ENCODE data around the gene COA8. TPM values are rescaled to one million over a fixed set of nuclear protein-coding genes. Genes with fewer than 3 reads are reported as not detected.
A peak's percentile ranks its signal among the peaks of the same experiment; 100 is the strongest.

The COA8 gene
- total and polyA plus RNA-seq, 10 of the 15 experiments (the other 5 are each of a cell fraction or from before 2014, with no cell fraction given) = 6.1 to 69.5 (median 25.8) TPM

- TF ChIP-seq USF1 (IDR thresholded peaks at IDR 0.05; ENCODE audit: borderline replicate concordance, extremely low read length, insufficient read depth, low read depth, low read length) (no peak), CREB1 (IDR thresholded peaks at IDR 0.05; ENCODE audit: low read depth) (no peak), TAF1 (IDR thresholded peaks at IDR 0.05; ENCODE audit: borderline replicate concordance, low read depth, low read length) (no peak), ATF2 (IDR thresholded peaks at IDR 0.05; ENCODE audit: low read length) (no peak), SMAD1 (IDR thresholded peaks at IDR 0.05; ENCODE audit: low read depth, partially characterized antibody) (no peak), IKZF1 (conservative IDR thresholded peaks at IDR 0.05) (peak; percentile 87)
These were observed 41.9 kb upstream of the COA8 start (continued) for GRCh38 chr14:103520657-103521437.

GRCh38 chr14:103521438-103521950 lies 41.3 kb upstream of the COA8 start:
- intact Hi-C loops (cut with micrococcal nuclease; ENCODE audit: unreplicated experiment) = no loop called here

More at GRCh38 chr14:103521438-103521950, 41.3 kb upstream of the COA8 start:
- SMC1A ChIA-PET (ENCODE audit: uncharacterized antibody, unreplicated experiment) = interaction anchor here (1.6 kb wide), 1 partner anchor 22 kb away, joined by 5 read pairs; no protein-coding TSS in a partner anchor
- no peak overlapping the region for H3K27ac ChIP-seq (ENCODE audit: control insufficient read depth, insufficient read depth)
- in situ Hi-C loops (cut with MboI) = no loop called here
- POLR2A ChIA-PET = interaction anchor here (0.6 to 0.8 kb wide), 2 partner anchors 33 to 120 kb away, joined by 4 to 5 read pairs; no protein-coding TSS in a partner anchor
- no peaks in the 10 kb centered on the region; the same call in 2 of the 3 replicates for H3K9me3 ChIP-seq (replicated peaks; ENCODE audit: control insufficient read depth, insufficient read depth, low read length)
- FAIRE-seq (no peak), ATAC-seq (peak; percentile 10), DNase-seq (ENCODE audit: low read depth, low spot score) (no peak)
- CTCF ChIA-PET = interaction anchor here (1.0 to 6.5 kb wide), 5 partner anchors 8 to 41 kb away, joined by 3 to 53 read pairs (median 4); partner anchors contain the start of genes BAG5 and TRMT61A
- H3K4me2 ChIP-seq (ENCODE audit: control insufficient read depth, insufficient read depth) = peak overlapping the region; percentile 97
- no peaks in the 10 kb centered on the region for H4K20me1 ChIP-seq (ENCODE audit: control insufficient read depth, insufficient read depth)
- no peaks in the 10 kb centered on the region for H3K36me3 ChIP-seq (ENCODE audit: control insufficient read depth in 2 of 2, insufficient read depth in 2 of 2, low read length in 1 of 2)
- H3K4me3 ChIP-seq = peak overlapping the region; percentile 66
- WGBS (ENCODE audit: insufficient coverage, insufficient replicate concordance, low lambda C conversion rate, missing lambda C conversion rate) = 3% methylated on average over 6 of the region's 77 CpGs
- H3K79me2 ChIP-seq (ENCODE audit: control insufficient read depth, insufficient read depth, low read length) = no peaks in the 10 kb centered on the region
- H2AFZ ChIP-seq (ENCODE audit: control insufficient read depth, low read depth, low read length) = peak overlapping the region; percentile 62
- no TSS peak for BruUV-seq (replicated peaks)
- peaks cover 26% of the 10 kb centered on the region for H3K4me1 ChIP-seq (ENCODE audit: control insufficient read depth, insufficient read depth, low read length)
- RAD21 ChIA-PET (ENCODE audit: unreplicated experiment) = interaction anchor here (1.4 kb wide), 2 partner anchors 26 to 30 kb away, joined by 5 to 7 read pairs; no protein-coding TSS in a partner anchor
- H3K27me3 ChIP-seq (replicated peaks in 1 of 2; ENCODE audit: control insufficient read depth in 2 of 2, insufficient read depth in 2 of 2, low read length in 1 of 2) = peaks cover 2% of the 10 kb centered on the region in 2 experiments; a peak in 2 of 4 replicates
- TF ChIP-seq RAD21 (IDR thresholded peaks at IDR 0.05; ENCODE audit: insufficient read depth, low read depth, low read length) = no peak
- TF ChIP-seq SUZ12 (IDR thresholded peaks at IDR 0.05; ENCODE audit: unreplicated experiment) = peak; percentile 61
- no peak overlapping the region for H3K9ac ChIP-seq (ENCODE audit: control insufficient read depth, insufficient read depth, low read length)
